C4-2B (cell line): ENCODE results near the gene C6orf132.

Experiments
- H3K27ac ChIP-seq: fragments of 450-650 bp; 2 replicates; pipeline ENCODE4 v1.5.1; 2017
- ZFX ChIP-seq: fragments of 450-650 bp; IDR thresholded peaks from 2 replicates; pipeline ENCODE4 v1.6.1; 2017
- TF ChIP-seq, protein P1 (sequence below): fragments of 450-650 bp; conservative IDR thresholded peaks from 2 replicates; pipeline ENCODE4 v1.5.1; 2017; ENCODE audit warnings: mild to moderate bottlenecking

Gene C6orf132

DNA sequence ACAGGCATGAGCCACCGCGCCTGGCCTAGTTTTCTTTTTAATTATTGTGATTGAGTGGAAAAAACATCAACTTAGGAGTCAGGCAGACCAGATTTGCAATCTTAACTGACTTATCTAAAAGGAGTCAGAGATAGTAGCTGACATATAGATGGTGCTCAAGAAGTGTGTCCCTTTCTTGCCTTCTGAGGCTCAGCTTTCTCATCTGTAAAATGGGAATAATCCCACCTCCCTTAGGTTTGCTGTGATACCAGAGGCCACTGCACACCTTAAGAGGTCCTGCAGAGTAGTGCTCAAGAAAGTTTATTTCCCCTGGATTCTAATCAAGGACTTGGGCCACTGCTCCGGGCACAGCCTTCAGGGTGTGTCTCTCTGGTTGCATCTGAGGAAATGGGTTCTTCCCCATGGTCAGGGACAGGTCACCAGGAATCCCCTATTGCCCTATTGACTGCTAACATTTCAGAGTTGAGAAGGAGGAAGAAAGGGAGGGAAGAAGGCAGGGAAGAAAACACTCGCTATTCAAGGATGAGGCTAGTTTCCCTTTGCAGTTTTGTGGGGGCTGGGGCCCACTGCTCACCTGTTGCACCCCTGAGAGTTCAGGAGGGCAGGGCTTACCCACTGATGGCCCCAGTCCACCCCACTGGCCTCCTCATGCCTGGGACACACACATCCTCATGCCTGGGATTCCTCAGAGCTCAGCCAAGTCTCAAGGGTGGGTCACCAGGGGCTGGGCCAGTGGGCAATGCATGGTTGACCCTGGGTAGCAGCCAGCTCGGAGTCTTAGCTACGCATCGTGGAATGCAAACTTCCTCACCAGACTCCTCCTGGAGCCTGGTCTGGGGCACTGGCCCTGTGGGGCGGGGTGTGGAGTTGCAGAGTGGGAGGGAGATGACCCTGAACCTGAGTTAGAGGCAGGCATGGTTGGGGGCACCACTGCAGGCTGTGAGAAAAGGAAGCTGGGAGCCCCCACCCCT is 21.2 kb downstream of the C6orf132 start:
- TF ChIP-seq, protein P1, sequence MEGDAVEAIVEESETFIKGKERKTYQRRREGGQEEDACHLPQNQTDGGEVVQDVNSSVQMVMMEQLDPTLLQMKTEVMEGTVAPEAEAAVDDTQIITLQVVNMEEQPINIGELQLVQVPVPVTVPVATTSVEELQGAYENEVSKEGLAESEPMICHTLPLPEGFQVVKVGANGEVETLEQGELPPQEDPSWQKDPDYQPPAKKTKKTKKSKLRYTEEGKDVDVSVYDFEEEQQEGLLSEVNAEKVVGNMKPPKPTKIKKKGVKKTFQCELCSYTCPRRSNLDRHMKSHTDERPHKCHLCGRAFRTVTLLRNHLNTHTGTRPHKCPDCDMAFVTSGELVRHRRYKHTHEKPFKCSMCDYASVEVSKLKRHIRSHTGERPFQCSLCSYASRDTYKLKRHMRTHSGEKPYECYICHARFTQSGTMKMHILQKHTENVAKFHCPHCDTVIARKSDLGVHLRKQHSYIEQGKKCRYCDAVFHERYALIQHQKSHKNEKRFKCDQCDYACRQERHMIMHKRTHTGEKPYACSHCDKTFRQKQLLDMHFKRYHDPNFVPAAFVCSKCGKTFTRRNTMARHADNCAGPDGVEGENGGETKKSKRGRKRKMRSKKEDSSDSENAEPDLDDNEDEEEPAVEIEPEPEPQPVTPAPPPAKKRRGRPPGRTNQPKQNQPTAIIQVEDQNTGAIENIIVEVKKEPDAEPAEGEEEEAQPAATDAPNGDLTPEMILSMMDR: no peak
- TF ChIP-seq ZFX: no peak
- H3K27ac ChIP-seq: no peak overlapping the region

DNA sequence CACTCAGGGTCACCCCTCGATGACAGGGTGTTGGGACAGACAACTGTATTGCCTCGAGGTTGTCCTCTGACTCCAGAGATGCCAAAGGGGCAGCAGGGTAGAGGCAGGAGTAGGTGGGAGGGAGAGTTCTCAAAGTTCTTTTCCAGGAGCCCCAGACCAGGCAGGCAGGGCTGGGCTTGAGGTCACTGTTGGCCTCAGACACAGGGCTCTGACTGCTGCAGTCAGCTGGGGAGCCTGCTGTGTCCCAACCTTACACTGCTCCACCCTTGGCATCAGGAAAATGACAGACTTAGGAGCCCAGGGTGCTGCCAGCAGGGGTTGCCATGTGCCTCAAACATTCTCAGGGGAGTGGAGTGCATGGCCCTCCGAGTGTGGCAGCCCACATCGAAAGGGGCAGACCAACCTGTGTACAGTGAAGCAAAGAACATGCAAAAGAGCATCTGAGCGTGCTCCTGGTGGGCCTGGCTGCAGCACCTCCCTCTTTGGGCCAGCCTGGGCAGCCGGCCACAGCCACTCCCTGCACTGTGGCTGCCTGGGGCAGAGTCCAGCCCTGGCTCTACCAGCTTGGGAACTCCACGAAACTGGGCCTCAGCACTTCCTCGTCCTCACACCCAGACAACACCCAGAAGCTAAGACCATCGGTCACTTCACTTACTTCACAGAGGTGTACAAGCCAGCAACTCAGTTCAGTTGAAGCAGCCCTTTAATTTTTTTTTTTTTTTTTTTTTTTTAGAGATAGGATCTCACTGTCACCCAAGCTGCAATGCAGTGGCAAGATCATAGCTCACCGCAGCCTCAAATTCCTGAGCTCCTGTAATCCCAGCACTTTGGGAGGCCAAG is 24.0 kb downstream of the C6orf132 start:
- H3K27ac ChIP-seq: peak overlapping the region; percentile 76
- no peak for TF ChIP-seq ZFX

DNA sequence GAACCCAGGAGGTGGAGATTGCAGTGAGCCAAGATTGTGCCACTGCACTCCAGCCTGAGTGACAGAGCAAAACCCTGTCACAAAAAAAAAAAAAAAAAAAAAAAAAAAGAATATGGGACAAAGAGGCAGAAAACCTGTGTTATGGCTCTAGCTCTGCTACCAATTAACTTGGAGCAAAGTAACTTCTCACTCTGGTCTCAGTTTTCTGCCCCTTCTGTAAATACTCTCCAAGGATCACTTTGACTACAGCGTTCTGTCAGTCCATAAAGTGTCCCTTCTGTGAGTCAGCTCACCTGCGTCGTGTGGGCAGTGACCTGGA is 24.6 kb downstream of the C6orf132 start:
- H3K27ac ChIP-seq: peak overlapping the region; percentile 76
- TF ChIP-seq ZFX: no peak
- TF ChIP-seq, protein P1: no peak

DNA sequence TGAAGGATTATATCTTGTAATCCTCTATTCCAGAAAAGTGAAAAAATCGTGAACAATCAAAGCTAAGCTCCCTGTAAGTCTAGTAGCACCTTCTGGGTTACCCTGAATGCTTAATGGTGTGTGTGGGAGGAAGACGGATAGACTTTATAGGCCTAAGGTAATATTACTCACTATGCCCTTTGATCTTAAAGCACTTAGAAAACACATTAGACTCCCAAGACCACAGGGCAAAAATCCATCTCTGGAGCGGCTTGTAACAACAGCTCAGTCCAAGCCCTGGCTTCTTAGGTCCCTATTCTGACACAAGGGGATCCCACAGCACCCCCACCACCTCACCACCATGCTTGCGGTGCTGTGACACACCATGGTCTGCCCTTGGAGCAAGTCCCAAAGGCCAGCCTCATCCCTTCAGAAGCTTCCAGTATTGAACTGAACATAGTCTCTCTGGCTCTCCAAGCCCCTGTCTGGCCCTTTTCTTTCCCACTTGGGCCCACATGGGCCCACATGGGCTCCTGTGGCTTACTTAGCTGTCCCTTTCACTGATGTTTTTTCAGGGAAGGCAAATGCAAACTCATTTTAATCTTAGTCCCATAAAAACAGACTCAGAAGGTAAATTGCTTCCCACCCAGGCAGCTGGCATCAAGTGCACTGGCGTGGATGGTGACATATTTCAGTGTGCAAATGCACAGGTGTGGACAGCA is 28.3 kb downstream of the C6orf132 start:
- H3K27ac ChIP-seq: no peak overlapping the region

DNA sequence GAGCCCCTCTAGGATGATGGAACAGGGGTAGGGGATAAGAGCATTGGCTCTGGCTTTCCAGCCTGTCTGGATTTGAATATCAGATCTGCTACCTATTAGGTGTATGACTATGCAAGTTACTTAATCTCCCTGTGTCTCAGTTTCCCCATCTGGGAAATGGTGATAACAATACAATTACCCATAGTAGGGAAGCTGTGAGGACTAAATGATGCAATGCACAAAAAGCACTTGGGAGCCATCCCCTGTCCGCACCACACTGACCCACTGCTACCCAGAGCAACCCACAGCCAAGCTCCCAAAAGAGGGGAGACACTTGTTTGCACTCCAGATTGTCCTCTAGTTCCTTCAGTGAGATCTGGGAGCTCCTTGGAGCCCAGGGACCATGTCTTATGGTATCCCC is 30.1 kb downstream of the C6orf132 start:
- TF ChIP-seq, protein P1: no peak
- no peak for TF ChIP-seq ZFX
- H3K27ac ChIP-seq: no peak overlapping the region

More for the DNA sequence above, 28.3 kb downstream of the C6orf132 start:
- TF ChIP-seq, protein P1: no peak
- no peak for TF ChIP-seq ZFX

DNA sequence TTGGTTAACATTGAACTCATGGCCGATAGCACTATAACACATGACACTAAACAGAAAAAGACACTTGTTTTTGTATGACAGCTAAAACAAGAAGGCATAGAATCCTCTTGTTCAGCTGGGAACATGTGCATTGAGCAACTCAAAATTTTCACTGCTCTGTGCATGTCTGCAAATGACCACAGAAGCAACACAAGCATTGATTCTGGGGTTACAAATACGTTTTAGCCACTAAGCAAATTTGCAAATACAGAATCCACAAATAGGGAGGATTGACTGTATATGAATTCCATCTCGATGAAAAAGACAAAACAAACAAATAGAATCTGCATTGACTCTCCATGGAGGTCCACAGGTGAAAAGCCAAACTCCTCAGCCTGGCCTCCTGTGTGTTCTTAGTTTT is 31.7 kb downstream of the C6orf132 start:
- no peak overlapping the region for H3K27ac ChIP-seq
- no peak for TF ChIP-seq ZFX
- TF ChIP-seq, protein P1: no peak

DNA sequence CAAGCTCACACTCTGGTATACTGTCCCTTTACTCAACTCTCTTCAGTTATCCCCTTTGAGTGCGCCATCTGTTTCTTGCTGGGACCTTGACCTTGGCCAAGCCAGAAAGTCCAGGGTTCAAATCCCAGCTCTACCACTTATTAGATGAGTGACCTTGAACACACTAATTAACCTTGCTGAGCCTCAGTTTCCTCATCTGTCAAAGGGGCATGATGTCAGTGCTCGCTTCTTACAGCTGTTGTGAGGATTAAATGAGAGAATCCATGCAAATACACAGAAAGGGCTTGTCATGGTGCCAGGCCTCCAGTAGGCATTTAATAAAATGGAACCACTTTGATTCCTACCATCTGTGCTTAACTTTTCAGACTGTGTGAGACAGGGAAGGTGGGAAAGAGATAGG is 34.3 kb downstream of the C6orf132 start:
- TF ChIP-seq ZFX: no peak
- TF ChIP-seq, protein P1: no peak
- no peak overlapping the region for H3K27ac ChIP-seq
